ENCODE results near the gene MAP2K6. TPM values are rescaled to one million over a fixed set of nuclear protein-coding genes. Genes with fewer than 3 reads are reported as not detected.

The MAP2K6 gene
- polyA plus RNA-seq, 3 donors: 7.4 to 17.5 (median 7.5) TPM

GRCh38 chr17:69579961-69580677 is 165.6 kb downstream of the MAP2K6 start:
- H3K27ac ChIP-seq (ENCODE audit: low read depth, low read length): no peak overlapping the region
- 83 to 90% (median 87%) methylated on average over 5 of the region's 5 CpGs for WGBS, 3 donors

GRCh38 chr17:69581061-69581961 is 166.8 kb downstream of the MAP2K6 start:
- H3K27ac ChIP-seq (ENCODE audit: low read depth, low read length): no peak overlapping the region
- 33 to 71% (median 37%) methylated on average over 18 of the region's 18 CpGs for whole genome bisulfite sequencing, 3 donors

GRCh38 chr17:69588316-69588715 is 173.8 kb downstream of the MAP2K6 start:
- 35 to 67% (median 43%) methylated on average over 2 of the region's 2 CpGs for WGBS, 3 donors

GRCh38 chr17:69588827-69589239 is 174.3 kb downstream of the MAP2K6 start:
- no peak overlapping the region for H3K27ac ChIP-seq (ENCODE audit: low read depth, low read length)
- 25 to 63% (median 52%) methylated on average over 5 of the region's 5 CpGs for whole genome bisulfite sequencing, 3 donors

More at GRCh38 chr17:69588316-69588715, 173.8 kb downstream of the MAP2K6 start:
- H3K27ac ChIP-seq (ENCODE audit: low read depth, low read length): no peak overlapping the region

GRCh38 chr17:69590671-69591070 is 176.2 kb downstream of the MAP2K6 start:
- H3K27ac ChIP-seq (ENCODE audit: low read depth, low read length): no peak overlapping the region
- WGBS, 3 donors: 96 to 100% (median 96%) methylated on average over 1 of the region's 1 CpG

- WGBS, 3 donors: 60 to 73% (median 68%) methylated on average over 3 of the region's 3 CpGs
- no peak overlapping the region for H3K27ac ChIP-seq (ENCODE audit: low read depth, low read length)
Measured at GRCh38 chr17:69592692-69593350, 178.3 kb downstream of the MAP2K6 start.

- no peak overlapping the region for H3K27ac ChIP-seq (ENCODE audit: low read depth, low read length)
- WGBS, 3 donors: 91 to 95% (median 95%) methylated on average over 2 of the region's 2 CpGs
Measured at GRCh38 chr17:69593351-69593715, 178.8 kb downstream of the MAP2K6 start.

- WGBS, 3 donors: 77 to 89% (median 85%) methylated on average over 2 of the region's 2 CpGs
- H3K27ac ChIP-seq (ENCODE audit: low read depth, low read length): no peak overlapping the region
Measured at GRCh38 chr17:69593716-69594115, 179.2 kb downstream of the MAP2K6 start.

- no peak overlapping the region for H3K27ac ChIP-seq (ENCODE audit: low read depth, low read length)
- 47 to 67% (median 53%) methylated on average over 4 of the region's 4 CpGs for WGBS, 3 donors
Measured at GRCh38 chr17:69594641-69595040, 180.1 kb downstream of the MAP2K6 start.

GRCh38 chr17:69596141-69596540 is 181.6 kb downstream of the MAP2K6 start:
- 79 to 84% (median 81%) methylated on average over 9 of the region's 9 CpGs for WGBS, 3 donors

GRCh38 chr17:69597898-69598692 is 183.6 kb downstream of the MAP2K6 start:
- no peak overlapping the region for H3K27ac ChIP-seq (ENCODE audit: low read depth, low read length)
- 67 to 78% (median 75%) methylated on average over 7 of the region's 7 CpGs for WGBS, 3 donors

More at GRCh38 chr17:69596141-69596540, 181.6 kb downstream of the MAP2K6 start:
- H3K27ac ChIP-seq (ENCODE audit: low read depth, low read length): no peak overlapping the region

GRCh38 chr17:69602972-69603371 is 188.5 kb downstream of the MAP2K6 start:
- WGBS, 3 donors: 71 to 76% (median 75%) methylated on average over 5 of the region's 5 CpGs
- no peak overlapping the region for H3K27ac ChIP-seq (ENCODE audit: low read depth, low read length)

Other genes with a start within 250 kb of the MAP2K6 start
- 10 to 100 TPM in 1 of 3 donors, 1 to 10 TPM in 2; 1.8 to 25.1 (median 6.9) TPM for gene ABCA10, start 185.9 kb upstream of the MAP2K6 start, polyA plus RNA-seq
- gene ABCA5, start 87.6 kb upstream of the MAP2K6 start, polyA plus RNA-seq: 10 to 100 TPM; 10.1 to 16.2 (median 16.0) TPM

Data from adipose tissue (tissue), 3 donors.